ENCODE results near the gene NACA2.

NACA2 gene

DNA sequence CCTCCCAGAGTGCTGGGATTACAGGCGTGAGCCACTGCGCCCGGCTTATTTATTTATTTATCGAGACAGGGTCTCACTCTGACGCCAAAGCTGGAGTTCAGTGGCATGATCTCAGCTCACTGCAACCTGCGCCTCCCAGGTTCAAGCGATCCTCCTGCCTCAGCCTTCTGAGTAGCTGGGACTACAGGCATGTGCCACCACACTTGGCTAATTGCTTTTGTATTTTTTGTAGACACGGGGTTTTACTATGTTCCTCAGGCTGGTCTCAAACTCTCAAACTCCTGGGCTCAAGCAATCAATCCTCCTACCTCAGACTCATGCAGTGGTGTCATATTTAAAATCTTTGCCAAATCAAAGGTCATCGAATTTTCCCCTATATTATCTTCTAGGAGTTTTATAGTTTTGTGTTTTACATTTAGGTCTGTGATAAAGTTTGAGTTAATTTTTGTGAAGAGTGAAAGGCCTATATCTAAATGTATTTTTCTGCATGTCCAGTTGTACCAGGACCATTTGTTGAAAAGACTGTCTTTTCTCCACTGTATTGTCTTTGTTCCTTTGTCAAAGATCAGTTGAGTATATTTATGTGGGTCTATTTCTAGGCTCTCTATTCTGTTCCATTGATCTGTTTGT lies 47.1 kb downstream of the NACA2 start:
- no peak for DNase-seq

GRCh38 chr17:61542027-61542426 lies 49.0 kb downstream of the NACA2 start:
- no peak for DNase-seq

- no peak for DNase-seq
Observed at GRCh38 chr17:61540874-61541273, 50.1 kb downstream of the NACA2 start.
